ENCODE measurements around the gene HRH3. TPM values are rescaled to one million over a fixed set of nuclear protein-coding genes. Genes with fewer than 3 reads are reported as not detected.

The HRH3 gene
- total RNA-seq, 1 donor from 2014 or later: 0.07 TPM

GRCh38 chr20:62186887-62187866, 32.9 kb downstream of the HRH3 start:
- Mint-ChIP-seq H3K4me1 (ENCODE audit: low read depth, unreplicated experiment) (peaks cover 16% of the 10 kb centered on the region), H3K4me3 (ENCODE audit: unreplicated experiment) (peak overlapping the region; percentile 67), H3K27ac (ENCODE audit: unreplicated experiment) (peak overlapping the region; percentile 53), H3K27me3 (ENCODE audit: low read depth, unreplicated experiment) (no peaks in the 10 kb centered on the region), H3K36me3 (ENCODE audit: low read depth, unreplicated experiment) (peaks cover 5% of the 10 kb centered on the region), H3K9me3 (ENCODE audit: unreplicated experiment) (no peaks in the 10 kb centered on the region)
- peaks cover 5% of the 10 kb centered on the region for H3K36me3 ChIP-seq (ENCODE audit: insufficient read depth, low read length)
- no peak overlapping the region for H2AFZ ChIP-seq (ENCODE audit: low read depth, low read length)
- H3K79me2 ChIP-seq (ENCODE audit: insufficient read depth, low read length): peaks cover 84% of the 10 kb centered on the region
- H3K4me3 ChIP-seq (ENCODE audit: insufficient read depth, low read depth, low read length): no peak overlapping the region
- no peak for FAIRE-seq
- peak; percentile 27 for DNase-seq (ENCODE audit: low read depth)
- peaks cover 12% of the 10 kb centered on the region for H3K4me1 ChIP-seq (ENCODE audit: insufficient read depth, low read length)
- H3K27me3 ChIP-seq (ENCODE audit: insufficient read depth, low read length): no peaks in the 10 kb centered on the region
- TF ChIP-seq CTCF (IDR thresholded peaks at IDR 0.05; ENCODE audit: insufficient read depth, low read depth, low read length) (no peak), EZH2 (IDR thresholded peaks at IDR 0.05; ENCODE audit: insufficient read depth, low read length) (no peak)
- H3K9ac ChIP-seq (ENCODE audit: low read length): no peak overlapping the region
- no peaks in the 10 kb centered on the region for H3K9me3 ChIP-seq (ENCODE audit: insufficient read depth, low read depth, low read length)
- H3K27ac ChIP-seq (ENCODE audit: low read depth, low read length): no peak overlapping the region
- peak overlapping the region; percentile 20 for H3K4me2 ChIP-seq (ENCODE audit: low read length)
- peaks cover 46% of the 10 kb centered on the region for H4K20me1 ChIP-seq (ENCODE audit: insufficient read depth, low read length)

DNA sequence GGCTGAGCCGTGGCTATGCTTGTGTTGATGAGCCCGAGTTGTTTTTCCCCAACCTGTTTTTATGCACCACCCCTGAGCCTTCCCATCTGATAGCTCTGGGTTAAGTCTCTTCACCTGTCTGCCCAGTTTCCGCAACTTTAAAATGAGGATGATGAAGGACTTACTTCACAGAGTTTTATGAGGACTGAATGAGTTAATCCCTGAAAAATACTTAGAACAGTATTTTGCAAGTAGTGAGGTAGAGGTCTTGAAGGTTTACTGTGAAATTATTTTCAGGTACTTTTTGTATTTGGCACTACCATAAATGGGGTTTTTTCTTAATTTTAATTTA, 34.0 kb downstream of the HRH3 start:
- Histone ChIP-seq H3K27me3 (ENCODE audit: insufficient read depth, low read length) (no peaks in the 10 kb centered on the region), H3K9ac (ENCODE audit: low read length) (no peak overlapping the region), H3K79me2 (ENCODE audit: insufficient read depth, low read length) (peaks cover 74% of the 10 kb centered on the region), H3K4me3 (ENCODE audit: insufficient read depth, low read depth, low read length) (no peak overlapping the region), H4K20me1 (ENCODE audit: insufficient read depth, low read length) (peaks cover 35% of the 10 kb centered on the region), H3K4me2 (ENCODE audit: low read length) (no peak overlapping the region), H3K36me3 (ENCODE audit: insufficient read depth, low read length) (peaks cover 5% of the 10 kb centered on the region), H3K9me3 (ENCODE audit: insufficient read depth, low read depth, low read length) (no peaks in the 10 kb centered on the region), H2AFZ (ENCODE audit: low read depth, low read length) (no peak overlapping the region), H3K4me1 (ENCODE audit: insufficient read depth, low read length) (peaks cover 19% of the 10 kb centered on the region), H3K27ac (ENCODE audit: low read depth, low read length) (no peak overlapping the region)
- TF ChIP-seq CTCF (IDR thresholded peaks at IDR 0.05; ENCODE audit: insufficient read depth, low read depth, low read length): no peak
- FAIRE-seq (no peak), DNase-seq (ENCODE audit: low read depth) (no peak)
- H3K4me1 Mint-ChIP-seq (ENCODE audit: low read depth, unreplicated experiment): peaks cover 16% of the 10 kb centered on the region
- H3K36me3 Mint-ChIP-seq (ENCODE audit: low read depth, unreplicated experiment): peaks cover 1% of the 10 kb centered on the region
- H3K27ac Mint-ChIP-seq (ENCODE audit: unreplicated experiment): no peak overlapping the region
- H3K4me3 Mint-ChIP-seq (ENCODE audit: unreplicated experiment): no peak overlapping the region
- no peaks in the 10 kb centered on the region for H3K9me3 Mint-ChIP-seq (ENCODE audit: unreplicated experiment)
- no peaks in the 10 kb centered on the region for H3K27me3 Mint-ChIP-seq (ENCODE audit: low read depth, unreplicated experiment)

Data from astrocyte (in vitro differentiated cells and primary cell).